ENCODE data around the gene MYH11.

Gene MYH11

DNA sequence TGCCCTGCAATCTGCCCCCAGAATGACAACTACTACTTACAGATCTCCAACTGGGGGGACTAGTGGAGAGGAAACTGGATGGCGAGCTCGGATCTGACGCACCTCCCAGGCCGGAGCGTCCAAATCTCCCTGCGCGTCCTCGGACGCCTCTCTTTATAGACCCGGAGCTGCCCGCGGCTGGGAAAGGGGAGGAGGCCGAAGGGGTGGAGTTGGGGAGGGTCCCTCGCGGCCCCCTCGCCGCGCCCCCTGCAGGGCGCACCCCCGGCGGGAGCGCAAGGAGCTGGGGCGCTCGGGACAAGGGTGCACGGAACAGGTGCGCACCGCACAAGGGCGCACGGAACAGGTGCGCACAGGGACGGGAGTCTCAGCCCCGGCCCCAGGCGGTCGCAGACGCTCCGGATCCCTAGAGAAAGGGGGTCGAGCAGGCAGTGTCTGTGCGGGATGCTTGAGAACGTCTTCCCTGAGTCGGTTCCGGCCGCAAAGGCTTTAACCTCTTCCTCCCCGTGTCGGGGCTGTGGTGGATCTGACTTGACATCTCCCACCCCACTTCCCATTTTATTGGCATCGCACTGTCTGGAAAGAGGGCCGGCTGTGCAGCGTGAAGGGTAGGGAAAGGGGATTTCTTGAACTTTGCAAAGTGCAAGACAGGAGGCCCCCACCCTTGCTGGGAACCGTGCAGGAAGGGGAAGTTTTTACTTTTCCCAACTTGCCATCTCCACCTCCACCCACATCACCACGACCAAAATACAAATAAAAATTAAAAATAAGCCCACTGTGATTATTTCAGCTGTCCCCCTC is at the start of gene MYH11:
MYH11 (minus strand) TSS at position 128 of the 798 bp plus-strand sequence. CDS start 18,776 bp downstream, outside the sequence.
- no peak for FAIRE-seq

DNA sequence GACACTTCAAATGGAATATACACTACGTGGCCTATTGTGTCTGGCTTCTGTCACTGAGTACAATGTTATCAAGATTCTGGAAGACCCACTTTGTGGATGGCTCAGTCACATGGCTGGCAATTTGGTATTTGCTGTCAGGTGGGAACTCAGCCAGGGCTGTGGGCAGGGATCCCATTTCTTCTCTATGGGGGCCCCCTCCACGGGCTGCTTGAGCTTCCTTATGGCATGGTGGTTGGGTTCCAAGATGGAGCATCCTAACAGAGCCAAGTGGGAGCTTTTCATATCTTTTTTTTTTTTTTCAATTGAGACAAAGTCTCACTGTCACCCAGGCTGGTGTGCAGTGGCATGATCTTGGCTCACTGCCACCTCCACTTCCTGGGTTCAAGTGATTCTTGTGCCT is 49.6 kb upstream of the MYH11 start:
- no peak for FAIRE-seq

DNA sequence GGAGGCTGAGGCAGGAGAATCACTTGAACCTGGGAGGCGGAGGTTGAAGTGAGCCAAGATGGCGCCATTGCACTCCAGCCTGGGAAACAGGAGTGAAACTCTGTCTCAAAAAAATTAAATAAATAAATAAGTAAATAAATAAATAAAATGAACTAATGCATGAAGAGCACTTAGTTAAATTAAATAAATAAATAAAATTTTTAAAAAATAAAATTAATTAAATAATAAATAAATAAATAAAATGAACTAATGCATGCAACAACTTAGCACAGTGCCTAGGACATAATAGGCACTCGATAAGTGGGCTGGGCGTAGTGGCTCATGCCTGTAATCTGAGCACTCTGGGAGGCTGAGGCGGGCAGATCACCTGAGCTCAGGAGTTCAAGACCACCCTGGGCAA is 47.1 kb upstream of the MYH11 start:
- no peak for FAIRE-seq

DNA sequence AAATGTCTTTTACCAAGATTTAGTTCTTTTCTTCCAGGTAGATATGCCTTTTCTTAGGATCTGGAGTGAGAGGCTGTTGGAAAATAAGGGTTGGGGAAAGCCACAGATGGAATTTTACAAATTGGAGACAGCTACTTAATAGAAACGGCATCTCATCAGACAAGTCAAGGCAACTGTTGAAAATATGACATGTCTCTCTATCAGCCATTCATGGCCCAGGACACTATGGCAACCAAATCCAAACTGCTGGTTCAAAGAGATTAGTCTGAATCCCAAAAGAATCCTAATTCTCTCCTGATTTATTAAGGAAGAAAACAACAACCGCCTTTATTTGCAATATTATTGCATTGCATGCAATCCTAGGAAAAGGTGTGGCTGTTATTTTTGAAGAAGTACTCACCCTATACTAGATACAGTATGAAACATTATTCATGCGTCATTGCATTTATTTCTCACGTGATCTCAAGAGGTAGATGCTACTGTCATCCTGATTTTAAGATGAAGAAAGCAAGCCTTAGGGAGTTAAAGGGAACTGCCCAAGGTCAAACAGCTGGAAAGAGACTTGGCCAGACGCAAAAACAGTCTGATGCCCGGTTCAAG is 44.2 kb upstream of the MYH11 start:
- no peak for FAIRE-seq

DNA sequence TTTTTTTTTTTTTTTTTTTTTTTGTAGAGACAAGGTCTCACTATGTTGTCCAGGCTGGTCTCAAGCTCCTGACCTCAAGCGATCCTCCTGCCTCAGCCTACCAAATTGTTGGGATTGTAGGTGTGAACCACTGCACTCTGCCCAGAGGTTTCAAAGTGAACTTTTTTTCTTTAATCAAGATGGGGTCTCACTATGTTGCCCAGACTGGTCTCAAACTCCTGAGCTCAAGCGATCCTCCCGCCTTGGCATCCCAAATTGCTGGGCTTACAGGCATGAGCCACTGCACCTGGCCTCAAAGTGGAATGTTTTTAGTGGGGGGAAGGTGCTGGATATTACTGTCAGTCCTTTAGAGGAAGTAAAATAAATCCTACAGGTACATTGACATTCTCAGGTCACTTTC is 43.5 kb upstream of the MYH11 start:
- FAIRE-seq, result no peak

DNA sequence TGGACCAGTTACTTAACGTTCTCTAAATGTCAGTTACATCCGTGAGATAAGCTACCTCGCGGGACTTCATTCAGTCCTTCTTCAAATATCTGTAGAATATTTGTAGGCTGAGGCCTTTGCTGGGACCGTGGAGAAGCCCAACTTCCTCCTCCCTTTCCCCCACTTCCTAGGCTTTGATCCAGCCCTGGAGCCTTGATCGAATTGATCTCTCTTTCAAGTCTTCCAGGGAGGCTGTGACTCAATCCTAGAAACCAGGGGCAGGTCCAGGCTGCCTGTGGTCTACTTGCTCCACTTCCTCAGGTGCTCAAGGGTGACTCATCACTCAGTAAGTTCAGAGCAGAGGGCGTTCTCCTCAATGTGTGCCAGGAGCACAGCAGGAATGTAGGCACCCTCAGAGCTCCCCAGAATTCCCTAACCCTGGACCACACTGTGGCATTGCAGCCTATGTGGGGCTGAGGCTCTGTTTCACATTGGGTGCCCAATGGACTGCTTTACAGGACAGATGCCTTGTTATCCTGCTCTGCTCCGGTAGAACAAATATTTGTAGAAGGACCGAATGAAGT is 42.8 kb upstream of the MYH11 start:
- no peak for FAIRE-seq

DNA sequence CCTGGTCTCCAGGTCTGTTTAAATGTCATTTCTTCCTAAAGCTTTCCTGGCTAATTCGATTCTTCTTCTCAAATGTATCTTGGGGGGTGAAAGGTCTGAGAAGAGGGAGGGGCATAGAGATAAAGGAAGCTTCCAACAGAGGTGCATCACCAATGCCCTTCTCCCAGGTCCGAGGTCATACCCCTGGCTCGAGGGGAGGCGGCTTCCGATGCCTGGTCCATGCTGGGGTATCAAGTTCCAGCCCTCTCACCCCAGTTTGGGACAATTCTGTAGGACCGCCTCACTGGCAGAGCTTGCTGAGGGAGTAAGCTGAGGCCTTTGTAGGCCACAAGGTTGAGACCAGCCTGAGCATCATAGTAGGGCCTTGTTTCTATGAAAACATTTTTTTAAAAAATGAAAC is 41.8 kb upstream of the MYH11 start:
- FAIRE-seq, result no peak

DNA sequence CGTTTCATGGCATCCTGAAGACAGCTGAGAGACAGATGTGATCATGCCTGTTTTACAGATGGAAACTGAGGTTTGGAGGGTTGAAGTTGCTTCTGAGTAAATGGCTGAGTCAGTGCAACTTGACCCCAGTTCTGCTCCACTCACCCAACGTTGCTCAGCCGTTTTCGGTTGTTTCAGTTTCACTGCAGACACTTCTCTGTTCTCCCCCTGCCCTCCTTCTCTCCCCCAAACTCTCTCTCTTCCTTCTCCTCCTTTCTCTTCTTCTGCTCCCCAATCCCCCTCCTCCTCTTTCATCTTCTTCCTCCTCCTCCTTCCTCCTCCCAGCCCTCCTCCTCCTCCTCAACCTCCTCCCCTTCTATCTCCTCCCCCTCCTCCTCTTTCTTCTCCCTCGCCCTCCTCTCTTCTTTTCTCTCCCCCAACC is 41.0 kb upstream of the MYH11 start:
- no peak for FAIRE-seq

DNA sequence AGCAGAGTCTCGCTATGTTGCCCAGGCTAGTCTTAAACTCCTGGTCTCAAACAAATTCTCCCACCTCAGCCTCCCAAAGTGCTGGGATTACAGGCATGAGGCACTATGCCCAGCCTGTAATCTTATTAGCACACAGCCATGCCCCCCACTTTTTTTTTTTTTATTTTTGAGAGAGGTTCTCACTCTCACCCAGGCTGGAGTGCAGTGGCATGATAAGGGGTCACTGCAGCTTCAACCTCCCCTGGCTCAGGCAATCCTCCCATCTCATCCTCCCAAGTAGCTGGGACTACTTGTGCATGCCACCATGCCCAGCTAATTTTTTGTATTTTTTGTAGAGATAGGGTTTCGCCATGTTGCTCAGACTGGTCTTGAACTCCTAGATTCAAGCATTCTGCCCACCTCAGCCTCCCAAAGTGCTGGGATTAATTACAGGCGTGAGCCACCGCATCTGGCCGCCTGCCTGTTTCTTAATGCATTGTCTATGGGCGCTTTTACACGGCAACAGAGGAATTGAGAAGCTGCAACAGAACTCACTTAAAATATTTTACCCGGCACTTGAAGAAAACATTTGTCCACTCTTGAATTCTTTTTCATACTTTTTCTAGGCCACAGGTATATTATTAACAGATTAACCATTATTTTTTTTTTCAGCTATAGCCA is 40.4 kb upstream of the MYH11 start:
- FAIRE-seq, result no peak

DNA sequence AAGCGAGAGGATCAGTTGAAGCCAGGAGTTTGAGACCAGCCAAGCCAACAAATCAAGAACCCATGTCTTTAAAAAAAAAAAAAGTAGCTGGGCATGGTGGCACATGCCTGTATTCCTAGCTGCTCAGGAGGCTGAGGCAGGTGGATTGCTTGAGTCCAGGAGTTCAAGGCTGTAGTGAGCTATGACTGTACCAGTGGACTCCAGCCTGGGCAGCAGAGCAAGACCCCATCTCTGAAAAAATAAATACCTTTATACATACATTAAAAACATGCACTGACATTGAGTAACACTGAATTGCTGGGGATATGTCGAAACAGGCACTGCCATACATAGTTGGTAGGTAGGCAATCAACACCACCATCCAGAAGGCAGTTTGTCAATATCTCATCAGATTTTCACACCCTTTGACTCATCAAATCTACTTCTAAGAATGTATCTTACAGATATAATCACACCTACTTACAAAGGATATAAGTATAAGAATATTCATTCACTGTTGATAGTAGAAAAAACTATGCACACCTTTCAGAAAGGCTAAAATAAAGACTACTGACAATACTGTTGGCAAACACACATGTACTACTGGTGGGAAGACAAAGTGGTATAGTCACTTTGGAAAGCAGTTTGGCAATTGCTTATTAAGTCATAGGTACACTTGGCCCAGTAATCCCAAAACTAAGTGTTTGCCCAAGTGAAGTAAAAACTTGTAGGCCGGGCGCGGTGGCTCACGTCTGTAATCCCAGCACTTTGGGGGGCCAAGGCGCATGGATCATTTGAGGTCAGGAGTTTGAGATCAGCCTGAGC is 37.9 kb upstream of the MYH11 start:
- FAIRE-seq, result no peak

DNA sequence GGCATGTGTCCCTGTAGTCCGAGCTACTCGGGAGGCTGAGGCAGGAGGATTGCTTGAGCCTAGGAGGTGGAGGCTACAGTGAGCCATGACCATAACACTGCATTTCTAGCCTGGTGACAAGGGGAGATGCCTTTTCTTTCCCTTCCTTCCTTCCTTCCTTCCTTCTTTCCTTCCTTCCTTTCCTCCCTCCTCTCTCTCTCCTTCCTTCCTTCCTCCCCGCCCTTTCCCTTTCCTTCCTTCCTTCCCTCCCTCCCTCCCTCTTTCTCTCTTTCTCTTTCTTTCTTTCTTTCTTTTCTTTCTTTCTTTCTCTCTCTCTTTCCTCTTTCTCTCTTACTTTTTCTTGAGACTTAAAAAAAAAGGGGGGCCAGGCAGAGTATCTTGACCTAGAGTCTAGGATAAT is 34.7 kb upstream of the MYH11 start:
- FAIRE-seq, result no peak

DNA sequence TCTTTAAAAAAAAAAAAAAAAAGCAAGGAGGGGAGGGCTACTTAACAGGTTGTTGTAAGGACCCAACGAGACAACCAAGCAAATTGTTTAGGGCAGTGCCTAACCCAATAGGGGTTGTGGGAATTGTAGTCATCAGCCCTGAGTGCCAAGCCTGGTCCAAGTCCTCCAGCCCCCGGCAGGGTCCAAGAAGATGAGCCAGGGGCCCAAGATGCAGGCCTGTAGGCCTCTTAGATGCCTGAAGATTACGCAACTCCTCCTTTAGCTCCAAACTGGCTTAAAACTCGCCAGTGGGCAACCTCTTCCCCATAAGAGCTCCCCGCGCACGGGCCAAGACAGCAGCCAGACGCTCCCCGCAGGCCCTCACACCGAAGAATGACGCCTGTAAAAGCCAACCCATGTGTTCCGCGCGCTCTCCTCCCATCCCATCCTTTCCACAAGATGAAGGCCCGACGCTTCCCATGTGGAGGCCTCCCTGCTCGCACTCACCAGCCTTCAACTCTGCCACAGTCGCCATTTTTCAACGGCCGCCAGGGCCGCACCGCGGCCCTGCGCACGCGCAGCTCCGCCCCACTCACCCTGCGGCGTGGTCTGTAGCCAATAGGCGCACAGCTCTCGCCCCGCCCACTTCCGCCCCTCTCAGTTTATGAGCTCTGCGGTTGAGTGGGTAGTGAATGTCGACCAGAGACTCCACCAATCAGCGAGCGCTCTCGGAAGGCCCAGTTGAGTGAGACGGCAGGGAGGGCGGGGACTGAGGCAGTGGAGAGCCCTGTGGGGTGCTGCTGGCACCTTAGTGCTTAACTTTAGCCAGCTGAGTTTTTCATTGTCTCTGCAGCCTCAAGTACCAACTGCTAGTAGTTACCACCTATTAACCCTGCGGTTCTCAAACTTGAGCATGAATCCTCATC is 31.5 kb upstream of the MYH11 start, which contains the start of gene CEP20:
CEP20 (minus strand) TSS at position 532 of the 905 bp plus-strand sequence; CDS start at position 514, 18 bp downstream.
- FAIRE-seq, result peak; percentile 86

DNA sequence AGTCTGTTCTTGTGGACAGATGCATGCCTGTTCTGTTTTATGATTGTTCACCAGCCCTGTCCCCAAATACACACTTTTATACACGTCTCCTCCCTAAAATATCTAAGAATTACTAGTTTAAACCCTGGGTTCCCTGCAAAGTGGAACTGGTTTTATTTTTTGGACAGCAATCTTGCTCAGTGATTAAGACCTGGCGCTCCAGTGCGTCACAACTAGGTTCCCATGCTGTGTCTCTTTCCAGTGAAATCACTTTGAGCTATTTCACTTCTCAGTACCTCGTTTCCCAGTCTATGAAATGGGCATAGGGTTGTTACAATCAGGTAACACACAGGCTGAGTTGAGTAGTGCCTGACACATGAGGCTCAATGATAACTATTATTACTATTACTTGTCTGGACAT is 30.5 kb upstream of the MYH11 start:
- FAIRE-seq, result no peak

DNA sequence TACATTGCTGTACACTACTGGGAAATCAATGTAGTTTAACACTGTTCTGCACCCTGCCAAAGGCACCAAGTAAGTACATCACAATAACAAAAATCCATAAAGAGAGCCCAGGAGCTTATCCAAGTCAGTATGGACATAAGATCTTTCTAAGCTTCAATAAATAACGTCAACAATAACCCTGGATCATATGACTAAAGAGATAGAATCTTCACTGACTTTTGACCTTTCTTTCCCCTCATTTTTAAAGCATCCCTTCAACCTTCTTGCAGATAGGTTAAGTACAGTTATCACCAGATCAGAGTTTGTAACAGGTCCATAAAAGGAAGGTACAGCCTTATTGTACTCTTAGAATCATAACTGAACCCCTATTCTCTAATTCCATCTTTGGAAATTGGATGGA is 29.2 kb upstream of the MYH11 start:
- no peak for FAIRE-seq

DNA sequence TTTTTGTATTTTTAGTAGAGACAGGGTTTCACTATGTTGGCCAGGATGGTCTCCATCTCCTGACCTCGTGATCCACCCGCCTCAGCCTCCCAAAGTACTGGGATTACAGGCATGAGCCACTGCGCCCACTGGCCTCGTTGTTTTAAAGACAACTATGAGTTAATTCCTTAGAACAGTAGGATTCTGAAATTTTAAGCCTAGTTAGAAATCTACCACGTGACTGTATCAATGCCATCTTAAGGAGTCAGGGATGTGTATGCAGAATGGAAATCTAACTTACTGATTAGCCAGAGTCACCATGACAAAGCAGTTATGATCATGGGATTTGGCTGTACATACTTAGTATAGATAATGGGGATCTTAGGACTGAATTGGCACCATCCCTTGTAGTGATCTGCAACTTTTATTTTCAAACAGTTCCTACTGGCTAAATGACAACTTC is 28.8 kb upstream of the MYH11 start:
- FAIRE-seq, result no peak

DNA sequence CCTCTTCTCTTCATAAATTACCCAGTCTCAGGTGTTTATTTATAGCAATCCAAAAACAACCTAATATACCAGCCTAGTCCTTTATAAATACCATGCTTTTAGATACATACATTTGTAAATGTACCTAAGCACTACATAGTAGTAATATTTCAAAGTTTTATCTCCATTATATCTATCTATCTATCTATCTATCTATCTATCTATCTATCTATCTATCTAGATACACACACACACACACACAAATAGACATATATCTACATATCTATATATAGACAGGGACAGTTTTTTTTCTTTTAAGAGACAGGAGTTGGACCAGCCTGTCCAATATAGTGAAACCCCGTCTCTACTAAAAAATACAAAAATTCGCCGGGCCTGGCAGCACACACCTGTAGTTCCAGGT is 25.7 kb upstream of the MYH11 start:
- FAIRE-seq, result no peak

DNA sequence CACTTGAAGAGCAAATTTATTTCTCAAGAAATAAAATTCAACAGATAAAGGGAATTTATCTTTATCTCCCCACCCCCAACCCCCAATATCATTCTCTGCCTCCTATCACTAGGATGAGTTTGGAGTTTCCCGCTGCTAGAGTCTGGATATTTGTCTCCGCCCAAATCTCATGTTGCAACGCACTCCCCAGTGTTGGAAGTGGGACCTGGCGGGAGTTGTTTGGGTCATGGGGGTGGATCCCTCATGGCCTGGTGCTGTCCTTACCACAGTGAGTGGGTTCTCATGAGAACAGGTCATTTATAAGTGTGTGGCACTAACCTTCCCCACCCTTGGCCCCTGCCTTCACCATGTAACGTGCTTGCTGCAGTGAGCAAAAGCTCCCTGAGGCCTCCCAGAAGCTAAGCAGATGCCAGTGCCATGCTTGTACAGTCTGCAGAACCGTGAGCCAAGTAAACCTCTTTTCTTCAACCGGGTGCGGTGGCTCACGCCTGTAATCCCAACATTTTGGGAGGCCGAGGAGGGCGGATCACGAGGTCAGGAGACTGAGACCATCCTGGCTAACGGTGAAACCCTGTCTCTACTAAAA is 25.1 kb upstream of the MYH11 start:
- FAIRE-seq, result no peak

DNA sequence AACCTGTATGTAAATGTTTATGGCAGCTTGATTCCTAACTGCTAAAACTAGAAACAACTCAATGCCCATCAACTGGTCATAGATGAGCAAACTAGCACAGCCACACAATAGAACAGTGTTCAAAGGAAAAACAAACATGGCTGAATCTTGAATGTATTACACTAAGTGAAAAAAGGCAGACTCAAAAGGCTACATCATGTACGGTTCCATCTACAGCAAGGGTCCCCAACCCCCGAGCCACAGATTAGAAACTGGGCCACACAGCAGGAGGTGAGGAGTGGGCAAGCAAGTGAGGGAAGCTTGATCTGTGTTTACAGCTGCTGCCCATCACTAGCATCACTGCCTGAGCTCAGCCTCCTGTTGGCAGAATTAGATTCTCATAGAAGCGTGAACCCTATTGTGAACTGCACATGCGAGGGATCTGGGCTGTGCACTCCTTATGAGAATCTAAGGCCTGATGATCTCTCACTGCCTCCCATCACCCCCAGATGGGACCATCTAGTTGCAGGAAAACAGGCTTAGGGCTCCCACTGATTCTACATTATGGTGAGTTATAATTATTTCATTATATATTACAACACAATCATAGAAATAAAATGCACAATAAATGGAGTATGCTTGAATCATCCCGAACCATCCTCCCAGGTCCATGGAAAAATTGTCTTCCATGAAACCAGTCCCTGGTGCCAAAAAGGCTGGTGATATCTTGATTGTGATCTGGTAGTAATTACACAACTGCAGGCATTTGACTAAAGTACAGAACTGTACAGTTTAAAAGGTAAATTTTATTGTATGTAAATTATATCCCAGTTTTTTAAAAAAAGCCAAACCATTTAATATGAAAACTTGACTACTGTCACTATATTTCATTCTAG is 23.8 kb upstream of the MYH11 start:
- FAIRE-seq, result no peak

DNA sequence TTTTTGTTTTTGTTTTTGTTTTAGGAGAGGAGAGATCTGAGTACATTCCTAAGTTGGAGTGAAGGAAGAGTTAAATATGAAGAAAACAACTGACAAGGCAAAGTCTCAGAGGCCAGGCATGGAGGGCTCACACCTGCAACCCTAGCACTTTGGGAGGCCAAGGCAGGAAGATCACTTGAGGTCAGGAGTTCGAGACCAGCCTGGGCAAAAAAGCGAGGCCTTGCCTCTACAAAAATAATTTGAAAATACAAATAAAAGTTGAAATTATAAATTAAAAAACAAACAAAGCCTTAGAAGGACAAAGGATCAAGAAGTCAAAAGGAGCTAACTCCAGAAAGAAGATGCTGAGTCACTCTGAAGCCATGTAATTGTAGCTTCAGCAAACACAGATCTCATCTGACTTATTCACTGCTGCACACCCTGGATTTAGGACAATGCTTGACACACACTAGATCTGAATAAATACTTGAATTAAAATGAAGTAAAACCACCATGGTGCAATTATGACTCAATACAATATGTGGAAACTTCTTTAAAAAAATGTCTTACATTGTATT is 22.5 kb upstream of the MYH11 start:
- FAIRE-seq, result no peak

DNA sequence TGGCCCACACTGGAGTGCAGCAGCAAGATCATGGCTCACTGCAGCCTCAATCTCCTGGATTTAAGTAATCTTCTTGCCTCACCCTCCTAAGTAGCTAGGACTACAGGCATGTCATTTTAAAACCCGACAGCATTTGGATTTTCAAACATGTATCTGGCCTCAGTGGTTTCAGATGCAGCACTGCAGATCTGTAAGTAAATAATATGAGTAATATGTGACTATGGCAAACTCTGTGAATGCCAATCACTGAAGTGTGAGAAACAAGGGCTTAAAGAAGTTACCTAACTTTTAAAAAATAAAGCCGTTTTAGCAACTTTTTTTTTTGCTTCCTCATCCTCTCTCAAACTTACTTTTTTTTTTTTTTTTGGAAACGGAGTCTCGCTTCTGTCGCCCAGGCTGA is 19.7 kb upstream of the MYH11 start:
- no peak for FAIRE-seq
